ENCODE results near the gene ARID3A. TPM values are rescaled to one million over a fixed set of nuclear protein-coding genes. Genes with fewer than 3 reads are reported as not detected.

The ARID3A gene
- total RNA-seq, 1 donor from 2014 or later, result 35.6 TPM

- DNase-seq, result no peak
- H3K27ac Mint-ChIP-seq, result no peak overlapping the region
- H3K36me3 Mint-ChIP-seq (ENCODE audit: low read depth), result peaks cover 21% of the 10 kb centered on the region
- no peaks in the 10 kb centered on the region for H3K27me3 Mint-ChIP-seq
- no peaks in the 10 kb centered on the region for H3K9me3 Mint-ChIP-seq
- intact Hi-C loops (cut with micrococcal nuclease), result no loop called here
- H3K4me1 Mint-ChIP-seq, result peaks cover 6% of the 10 kb centered on the region
- H3K4me3 Mint-ChIP-seq, result no peak overlapping the region
Measured at GRCh38 chr19:898663-899062, 27.2 kb upstream of the ARID3A start.

DNA sequence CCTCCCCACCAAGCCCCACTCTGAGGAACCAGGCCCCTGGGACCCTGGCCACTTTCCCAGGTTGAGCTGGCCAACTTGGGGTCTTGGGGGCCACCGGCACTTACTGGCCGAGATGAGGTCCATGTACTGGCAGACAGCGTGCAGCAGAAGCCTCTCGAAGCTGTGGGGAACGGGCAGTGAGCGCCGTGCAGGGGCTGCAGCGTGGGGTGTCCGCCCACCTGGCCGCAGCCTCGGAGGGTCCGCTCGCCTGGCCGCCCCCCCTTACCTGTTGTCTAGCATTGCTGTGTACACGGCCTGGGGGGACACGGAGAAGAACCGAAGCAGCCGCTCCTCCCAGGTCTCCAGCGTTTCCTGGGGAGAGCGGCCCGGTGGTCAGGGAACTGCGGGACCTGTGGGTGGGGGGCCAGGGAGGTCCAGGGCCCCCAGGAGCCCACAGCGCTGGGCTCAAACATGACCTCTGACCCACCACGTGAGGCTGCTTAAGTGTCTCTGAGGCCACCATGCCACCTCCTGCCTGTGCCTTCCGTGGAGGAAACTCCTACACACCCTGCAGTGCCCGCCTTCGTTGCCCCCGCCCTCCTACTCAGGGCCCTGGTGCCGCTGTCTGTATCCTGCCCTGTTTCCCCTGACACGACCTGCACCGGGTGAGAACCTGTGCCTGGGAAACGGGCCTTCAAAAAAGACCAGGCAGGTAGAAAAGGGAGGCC is 26.3 kb upstream of the ARID3A start:
- Mint-ChIP-seq H3K27ac (no peak overlapping the region), H3K4me1 (peaks cover 7% of the 10 kb centered on the region), H3K36me3 (ENCODE audit: low read depth) (peaks cover 26% of the 10 kb centered on the region), H3K27me3 (no peaks in the 10 kb centered on the region), H3K4me3 (no peak overlapping the region), H3K9me3 (no peaks in the 10 kb centered on the region)
- DNase-seq, result no peak
- intact Hi-C loops (cut with micrococcal nuclease), result no loop called here

- peaks cover 8% of the 10 kb centered on the region for H3K4me1 Mint-ChIP-seq
- peak; percentile 65 for DNase-seq
- no peaks in the 10 kb centered on the region for H3K9me3 Mint-ChIP-seq
- intact Hi-C loops (cut with micrococcal nuclease), result no loop called here
- no peaks in the 10 kb centered on the region for H3K27me3 Mint-ChIP-seq
- no peak overlapping the region for H3K4me3 Mint-ChIP-seq
- H3K36me3 Mint-ChIP-seq (ENCODE audit: low read depth), result peaks cover 27% of the 10 kb centered on the region
- no peak overlapping the region for H3K27ac Mint-ChIP-seq
Measured at GRCh38 chr19:900043-900301, 25.9 kb upstream of the ARID3A start.

GRCh38 chr19:900302-901111 is 25.3 kb upstream of the ARID3A start:
- no peak overlapping the region for H3K4me3 Mint-ChIP-seq
- DNase-seq, result peak; percentile 81
- intact Hi-C loops (cut with micrococcal nuclease), result no loop called here
- no peaks in the 10 kb centered on the region for H3K9me3 Mint-ChIP-seq
- H3K36me3 Mint-ChIP-seq (ENCODE audit: low read depth), result peaks cover 27% of the 10 kb centered on the region
- no peaks in the 10 kb centered on the region for H3K27me3 Mint-ChIP-seq
- H3K4me1 Mint-ChIP-seq, result peaks cover 6% of the 10 kb centered on the region
- no peak overlapping the region for H3K27ac Mint-ChIP-seq

- peaks cover 7% of the 10 kb centered on the region for H3K4me1 Mint-ChIP-seq
- intact Hi-C loops (cut with micrococcal nuclease), result no loop called here
- H3K27me3 Mint-ChIP-seq, result no peaks in the 10 kb centered on the region
- no peak overlapping the region for H3K4me3 Mint-ChIP-seq
- H3K27ac Mint-ChIP-seq, result no peak overlapping the region
- H3K9me3 Mint-ChIP-seq, result no peaks in the 10 kb centered on the region
- H3K36me3 Mint-ChIP-seq (ENCODE audit: low read depth), result peaks cover 26% of the 10 kb centered on the region
- no peak for DNase-seq
Measured at GRCh38 chr19:901216-902092, 24.4 kb upstream of the ARID3A start.

GRCh38 chr19:902093-902370 is 23.8 kb upstream of the ARID3A start:
- intact Hi-C loops (cut with micrococcal nuclease), result no loop called here
- Mint-ChIP-seq H3K27ac (no peak overlapping the region), H3K9me3 (no peaks in the 10 kb centered on the region), H3K4me3 (no peak overlapping the region), H3K36me3 (ENCODE audit: low read depth) (peaks cover 22% of the 10 kb centered on the region), H3K4me1 (peaks cover 13% of the 10 kb centered on the region), H3K27me3 (no peaks in the 10 kb centered on the region)
- no peak for DNase-seq

- H3K4me3 Mint-ChIP-seq, result no peak overlapping the region
- H3K27me3 Mint-ChIP-seq, result no peaks in the 10 kb centered on the region
- intact Hi-C loops (cut with micrococcal nuclease), result no loop called here
- H3K9me3 Mint-ChIP-seq, result no peaks in the 10 kb centered on the region
- H3K4me1 Mint-ChIP-seq, result peaks cover 19% of the 10 kb centered on the region
- no peak overlapping the region for H3K27ac Mint-ChIP-seq
- no peak for DNase-seq
- peaks cover 21% of the 10 kb centered on the region for H3K36me3 Mint-ChIP-seq (ENCODE audit: low read depth)
Measured at GRCh38 chr19:902446-903226, 23.2 kb upstream of the ARID3A start.

DNA sequence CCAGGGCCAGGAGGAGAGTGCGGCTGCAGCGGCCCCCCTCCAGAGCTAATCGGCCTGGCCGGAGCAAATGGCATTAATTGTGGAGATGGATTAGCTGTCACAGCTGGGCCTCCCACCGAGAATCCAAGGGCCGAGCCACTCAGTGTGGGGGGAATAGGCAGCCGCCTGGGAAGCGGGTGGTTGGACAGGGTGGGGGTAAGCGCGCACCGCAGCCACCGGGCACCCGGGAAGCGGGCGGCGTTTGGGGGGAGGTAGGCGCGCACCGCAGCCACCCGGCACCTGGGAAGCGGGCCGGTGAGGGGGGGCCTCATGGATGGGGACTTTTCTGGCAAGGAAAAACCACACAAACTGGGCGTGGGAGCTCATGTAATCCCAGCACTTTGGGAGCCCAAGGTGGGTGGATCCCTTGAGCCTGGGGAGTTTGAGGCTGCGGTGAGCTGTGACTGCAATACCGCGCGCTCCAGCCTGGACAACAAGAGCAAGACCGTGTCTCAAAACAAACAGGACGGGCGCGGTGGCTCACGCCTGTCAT is 22.5 kb upstream of the ARID3A start:
- DNase-seq, result no peak
- H3K4me3 Mint-ChIP-seq, result no peak overlapping the region
- no peak overlapping the region for H3K27ac Mint-ChIP-seq
- no peaks in the 10 kb centered on the region for H3K27me3 Mint-ChIP-seq
- H3K4me1 Mint-ChIP-seq, result peaks cover 22% of the 10 kb centered on the region
- intact Hi-C loops (cut with micrococcal nuclease), result no loop called here
- no peaks in the 10 kb centered on the region for H3K9me3 Mint-ChIP-seq
- H3K36me3 Mint-ChIP-seq (ENCODE audit: low read depth), result peaks cover 19% of the 10 kb centered on the region

DNA sequence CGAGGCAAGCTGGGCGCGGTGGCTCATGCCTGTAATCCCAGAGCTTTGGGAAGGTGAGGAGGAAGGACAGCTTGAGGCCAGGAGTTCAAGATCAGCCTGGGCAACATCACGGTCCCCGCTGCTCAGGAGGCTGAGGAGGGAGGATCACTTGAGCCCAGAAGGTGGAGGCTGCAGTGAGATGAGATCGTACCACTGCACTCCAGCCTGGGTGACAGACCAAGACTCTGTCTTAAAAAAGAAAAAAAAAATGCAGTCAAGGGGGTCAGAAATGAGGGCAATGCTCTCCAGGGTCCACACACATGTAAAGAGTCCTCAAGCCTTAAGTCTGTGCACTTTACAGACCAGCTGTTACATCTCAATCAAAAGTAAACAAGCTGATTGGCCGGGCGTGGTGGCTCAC is 21.3 kb upstream of the ARID3A start:
- Mint-ChIP-seq H3K4me3 (no peak overlapping the region), H3K27me3 (no peaks in the 10 kb centered on the region), H3K4me1 (peaks cover 33% of the 10 kb centered on the region), H3K36me3 (ENCODE audit: low read depth) (peaks cover 19% of the 10 kb centered on the region), H3K27ac (no peak overlapping the region), H3K9me3 (no peaks in the 10 kb centered on the region)
- intact Hi-C loops (cut with micrococcal nuclease), result no loop called here
- DNase-seq, result no peak

- Mint-ChIP-seq H3K27me3 (no peaks in the 10 kb centered on the region), H3K36me3 (ENCODE audit: low read depth) (peaks cover 15% of the 10 kb centered on the region), H3K4me3 (no peak overlapping the region), H3K27ac (peak overlapping the region; percentile 66), H3K9me3 (no peaks in the 10 kb centered on the region), H3K4me1 (peaks cover 40% of the 10 kb centered on the region)
- intact Hi-C loops (cut with micrococcal nuclease), result no loop called here
- peak; percentile 73 for DNase-seq
Measured at GRCh38 chr19:906480-906879, 19.4 kb upstream of the ARID3A start.

- Mint-ChIP-seq H3K4me1 (peaks cover 40% of the 10 kb centered on the region), H3K27ac (peak overlapping the region; percentile 66), H3K4me3 (peak overlapping the region; percentile 12), H3K9me3 (no peaks in the 10 kb centered on the region), H3K36me3 (ENCODE audit: low read depth) (peaks cover 15% of the 10 kb centered on the region), H3K27me3 (no peaks in the 10 kb centered on the region)
- intact Hi-C loops (cut with micrococcal nuclease), result no loop called here
- peak; percentile 69 for DNase-seq
Measured at GRCh38 chr19:907183-907853, 18.5 kb upstream of the ARID3A start.

DNA sequence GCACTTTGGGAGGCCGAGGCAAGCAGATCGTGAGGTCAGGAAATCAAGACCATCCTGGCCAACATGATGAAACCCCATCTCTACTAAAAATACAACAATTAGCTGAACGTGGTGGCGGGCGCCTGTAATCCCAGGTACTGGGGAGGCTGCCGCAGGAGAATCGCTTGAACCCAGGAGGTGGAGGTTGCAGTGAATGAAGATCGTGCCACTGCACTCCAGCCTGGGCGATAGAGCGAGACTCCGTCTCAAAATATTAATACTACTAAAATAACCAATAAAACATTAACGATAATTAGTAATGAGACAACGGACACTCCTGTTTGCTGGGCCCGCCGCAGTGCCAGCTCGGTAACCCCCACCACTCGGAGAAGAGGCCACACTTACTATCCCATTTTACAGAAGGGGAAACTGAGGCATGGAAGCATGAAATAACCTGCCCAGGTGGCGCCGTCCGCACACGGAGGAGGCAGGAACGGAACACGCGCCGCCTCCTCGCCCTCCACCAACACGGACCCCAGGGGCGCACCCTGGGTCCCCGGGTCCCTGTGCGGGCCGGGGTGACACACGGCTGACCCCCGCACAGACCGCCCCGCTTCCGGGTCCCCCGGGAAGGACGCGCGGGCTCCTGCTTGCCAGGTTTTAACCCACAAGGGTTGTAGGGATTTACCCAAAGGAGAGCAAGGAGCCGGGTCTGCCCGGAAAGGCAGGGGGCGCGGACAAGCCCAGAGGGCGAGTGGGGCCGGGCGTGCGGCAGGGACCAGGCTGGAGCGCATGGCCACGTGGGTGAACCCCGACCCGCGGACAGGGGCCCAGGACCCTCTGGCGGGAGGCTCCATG is 14.4 kb upstream of the ARID3A start:
- no peaks in the 10 kb centered on the region for H3K27me3 Mint-ChIP-seq
- peaks cover 39% of the 10 kb centered on the region for H3K4me1 Mint-ChIP-seq
- H3K9me3 Mint-ChIP-seq, result no peaks in the 10 kb centered on the region
- intact Hi-C loops (cut with micrococcal nuclease), result no loop called here
- no peak for DNase-seq
- peaks cover 10% of the 10 kb centered on the region for H3K36me3 Mint-ChIP-seq (ENCODE audit: low read depth)
- H3K4me3 Mint-ChIP-seq, result peak overlapping the region; percentile 66
- peak overlapping the region; percentile 58 for H3K27ac Mint-ChIP-seq
